ENCODE data around the gene PPP4R4.

GRCh38 chr14:94278731-94279130, 104.6 kb downstream of the PPP4R4 start:
- TF ChIP-seq, protein P1, sequence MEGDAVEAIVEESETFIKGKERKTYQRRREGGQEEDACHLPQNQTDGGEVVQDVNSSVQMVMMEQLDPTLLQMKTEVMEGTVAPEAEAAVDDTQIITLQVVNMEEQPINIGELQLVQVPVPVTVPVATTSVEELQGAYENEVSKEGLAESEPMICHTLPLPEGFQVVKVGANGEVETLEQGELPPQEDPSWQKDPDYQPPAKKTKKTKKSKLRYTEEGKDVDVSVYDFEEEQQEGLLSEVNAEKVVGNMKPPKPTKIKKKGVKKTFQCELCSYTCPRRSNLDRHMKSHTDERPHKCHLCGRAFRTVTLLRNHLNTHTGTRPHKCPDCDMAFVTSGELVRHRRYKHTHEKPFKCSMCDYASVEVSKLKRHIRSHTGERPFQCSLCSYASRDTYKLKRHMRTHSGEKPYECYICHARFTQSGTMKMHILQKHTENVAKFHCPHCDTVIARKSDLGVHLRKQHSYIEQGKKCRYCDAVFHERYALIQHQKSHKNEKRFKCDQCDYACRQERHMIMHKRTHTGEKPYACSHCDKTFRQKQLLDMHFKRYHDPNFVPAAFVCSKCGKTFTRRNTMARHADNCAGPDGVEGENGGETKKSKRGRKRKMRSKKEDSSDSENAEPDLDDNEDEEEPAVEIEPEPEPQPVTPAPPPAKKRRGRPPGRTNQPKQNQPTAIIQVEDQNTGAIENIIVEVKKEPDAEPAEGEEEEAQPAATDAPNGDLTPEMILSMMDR (conservative IDR thresholded peaks at IDR 0.05; ENCODE audit: low read depth, low read length), result no peak
- TF ChIP-seq EZH2 (IDR thresholded peaks at IDR 0.05; ENCODE audit: borderline replicate concordance, low read depth, low read length, poor library complexity, severe bottlenecking), result no peak
